ENCODE results near the gene PHF3.

DNA sequence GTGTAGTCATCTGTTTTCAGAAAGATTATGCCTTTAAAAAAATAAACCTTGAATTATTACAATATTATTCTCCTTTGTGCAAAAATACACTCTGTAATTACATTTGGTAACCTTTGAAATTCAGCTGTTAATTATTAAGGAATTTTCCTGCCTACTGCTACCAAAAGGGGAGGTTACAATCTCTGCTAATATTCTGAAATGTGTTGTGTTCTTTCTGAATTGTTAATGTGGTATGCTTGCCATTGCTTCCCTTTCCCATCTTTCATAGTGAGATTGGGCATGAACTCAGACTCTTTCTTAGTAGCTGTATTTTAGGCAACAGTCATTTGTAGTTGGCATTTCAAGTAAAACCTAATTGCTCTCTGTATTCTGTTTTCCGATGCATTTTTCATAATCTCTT, 73.0 kb downstream of the PHF3 start:
- TF ChIP-seq EZH2phosphoT487 (IDR thresholded peaks at IDR 0.05; ENCODE audit: insufficient read depth, low read depth) (no peak), EZH2 (IDR thresholded peaks at IDR 0.05; ENCODE audit: insufficient read depth, poor library complexity, severe bottlenecking) (no peak)
